NCI-H526 (cell line): Measurements from ENCODE around the gene CFAP97D1.

Experiments used
- DNase-seq, 2 experiments: peaks; one replicate each; lab custom pipeline; 2025; lab: John Stamatoyannopoulos, UW

CFAP97D1 gene

GRCh38 chr17:43780135-43780534, at the start of gene CFAP97D1:
Gene CFAP97D1, plus strand, starts transcription at chr17:43780435. Its CDS starts 28 bp downstream, at chr17:43780463.
- no peak for DNase-seq

GRCh38 chr17:43732958-43733357, 47.3 kb upstream of the CFAP97D1 start:
- DNase-seq, result no peak

GRCh38 chr17:43733956-43734355, 46.3 kb upstream of the CFAP97D1 start:
- DNase-seq, result no peak

GRCh38 chr17:43734376-43734775, 45.9 kb upstream of the CFAP97D1 start:
- DNase-seq, result no peak

- DNase-seq, result no peak
Measured at GRCh38 chr17:43736389-43736788, 43.8 kb upstream of the CFAP97D1 start.

GRCh38 chr17:43737722-43738121, 42.5 kb upstream of the CFAP97D1 start:
- DNase-seq, result no peak

GRCh38 chr17:43740541-43740940, 39.7 kb upstream of the CFAP97D1 start:
- no peak for DNase-seq

- DNase-seq, result no peak
Measured at GRCh38 chr17:43741636-43742035, 38.6 kb upstream of the CFAP97D1 start.

- DNase-seq, result no peak
Measured at GRCh38 chr17:43745541-43745940, 34.7 kb upstream of the CFAP97D1 start.

GRCh38 chr17:43750153-43750552, 30.1 kb upstream of the CFAP97D1 start:
- no peak for DNase-seq

- DNase-seq, result no peak
Measured at GRCh38 chr17:43753493-43754129, 26.6 kb upstream of the CFAP97D1 start.

GRCh38 chr17:43754947-43755346, 25.3 kb upstream of the CFAP97D1 start:
- DNase-seq, result no peak

GRCh38 chr17:43755389-43755875, 24.8 kb upstream of the CFAP97D1 start:
- peak; percentile 12 to 66 for DNase-seq

GRCh38 chr17:43756201-43756600, 24.0 kb upstream of the CFAP97D1 start:
- DNase-seq, result no peak

- DNase-seq, result no peak
Measured at GRCh38 chr17:43757171-43757660, 23.0 kb upstream of the CFAP97D1 start.

- DNase-seq, result no peak
Measured at GRCh38 chr17:43758086-43758485, 22.1 kb upstream of the CFAP97D1 start.

- no peak for DNase-seq
Measured at GRCh38 chr17:43758497-43759174, 21.6 kb upstream of the CFAP97D1 start, which contains the start of gene SOST. Gene SOST, minus strand, starts transcription at chr17:43758791. Its CDS starts 50 bp downstream, at chr17:43758741.

- DNase-seq, result no peak
Measured at GRCh38 chr17:43759836-43760235, 20.4 kb upstream of the CFAP97D1 start.

GRCh38 chr17:43760254-43760852, 19.9 kb upstream of the CFAP97D1 start:
- peak; percentile 76 to 94 for DNase-seq

- DNase-seq, result peak in 1 of 2 experiments; percentile 62
Measured at GRCh38 chr17:43766413-43767052, 13.7 kb upstream of the CFAP97D1 start.

- no peak for DNase-seq
Measured at GRCh38 chr17:43767053-43767712, 13.1 kb upstream of the CFAP97D1 start.

GRCh38 chr17:43767713-43768059, 12.5 kb upstream of the CFAP97D1 start:
- no peak for DNase-seq
